Nucleus accumbens (tissue), 56 donors: Measurements from ENCODE around the gene ATG14.
A peak's percentile ranks its signal among the peaks of the same experiment; 100 is the strongest.
"Not testable (repeated sequence)": the region's sequence is repeated elsewhere in the genome, so short reads cannot be mapped to it uniquely, and the experiment has no call there.

Source experiments
- DNase-seq, 56 donors: peaks; one replicate each; lab custom pipeline; 2025; lab: John Stamatoyannopoulos, UW

ATG14 gene, protein sequence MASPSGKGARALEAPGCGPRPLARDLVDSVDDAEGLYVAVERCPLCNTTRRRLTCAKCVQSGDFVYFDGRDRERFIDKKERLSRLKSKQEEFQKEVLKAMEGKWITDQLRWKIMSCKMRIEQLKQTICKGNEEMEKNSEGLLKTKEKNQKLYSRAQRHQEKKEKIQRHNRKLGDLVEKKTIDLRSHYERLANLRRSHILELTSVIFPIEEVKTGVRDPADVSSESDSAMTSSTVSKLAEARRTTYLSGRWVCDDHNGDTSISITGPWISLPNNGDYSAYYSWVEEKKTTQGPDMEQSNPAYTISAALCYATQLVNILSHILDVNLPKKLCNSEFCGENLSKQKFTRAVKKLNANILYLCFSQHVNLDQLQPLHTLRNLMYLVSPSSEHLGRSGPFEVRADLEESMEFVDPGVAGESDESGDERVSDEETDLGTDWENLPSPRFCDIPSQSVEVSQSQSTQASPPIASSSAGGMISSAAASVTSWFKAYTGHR

DNA sequence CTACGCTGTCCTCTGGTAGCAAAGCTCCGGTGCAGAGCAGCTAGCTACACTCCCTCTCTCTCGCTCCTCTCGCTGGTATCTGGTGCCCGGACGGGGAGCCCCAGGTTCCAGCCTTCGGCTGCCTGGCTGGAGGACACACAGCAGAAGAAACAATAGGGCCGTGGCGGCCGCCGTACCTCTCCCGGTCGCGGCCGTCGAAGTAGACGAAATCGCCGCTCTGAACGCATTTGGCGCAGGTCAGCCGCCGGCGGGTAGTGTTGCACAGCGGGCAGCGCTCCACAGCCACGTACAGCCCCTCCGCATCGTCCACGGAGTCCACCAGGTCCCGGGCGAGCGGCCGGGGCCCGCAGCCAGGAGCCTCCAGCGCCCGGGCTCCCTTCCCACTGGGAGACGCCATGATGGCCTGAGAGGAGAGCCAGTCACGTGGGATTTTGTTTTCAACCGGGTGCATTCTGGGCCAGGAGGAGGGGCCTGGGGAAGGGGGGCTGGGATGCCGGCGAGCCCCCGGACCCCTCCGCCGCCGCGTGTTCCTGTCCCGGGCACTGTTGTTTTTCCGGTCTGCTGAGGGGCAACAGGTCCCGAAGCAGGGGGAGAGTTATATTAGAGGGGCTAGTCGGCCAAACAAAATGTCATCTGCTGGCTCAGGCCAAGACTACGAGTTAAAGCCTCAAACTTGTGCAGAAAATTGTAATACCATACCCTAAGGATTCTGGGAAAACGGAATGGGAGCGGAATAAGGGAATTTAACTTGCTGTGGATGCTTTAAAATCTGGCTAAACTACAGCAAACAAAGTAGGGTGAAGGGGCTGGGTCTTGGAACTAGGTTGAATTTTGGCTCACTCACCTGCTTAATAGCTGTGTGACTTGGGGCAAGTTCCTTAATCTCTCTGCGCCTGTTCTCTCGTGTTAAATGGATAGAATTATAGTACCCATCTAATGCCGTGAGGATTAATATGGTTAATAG is at the start of gene ATG14:
Gene ATG14, minus strand, starts transcription at position 405 of the 964 bp plus-strand sequence. Its CDS starts 8 bp downstream, at position 397.
- DNase-seq, result peak in 55 of 56 donors; percentile 18 to 93 (median 85)

DNA sequence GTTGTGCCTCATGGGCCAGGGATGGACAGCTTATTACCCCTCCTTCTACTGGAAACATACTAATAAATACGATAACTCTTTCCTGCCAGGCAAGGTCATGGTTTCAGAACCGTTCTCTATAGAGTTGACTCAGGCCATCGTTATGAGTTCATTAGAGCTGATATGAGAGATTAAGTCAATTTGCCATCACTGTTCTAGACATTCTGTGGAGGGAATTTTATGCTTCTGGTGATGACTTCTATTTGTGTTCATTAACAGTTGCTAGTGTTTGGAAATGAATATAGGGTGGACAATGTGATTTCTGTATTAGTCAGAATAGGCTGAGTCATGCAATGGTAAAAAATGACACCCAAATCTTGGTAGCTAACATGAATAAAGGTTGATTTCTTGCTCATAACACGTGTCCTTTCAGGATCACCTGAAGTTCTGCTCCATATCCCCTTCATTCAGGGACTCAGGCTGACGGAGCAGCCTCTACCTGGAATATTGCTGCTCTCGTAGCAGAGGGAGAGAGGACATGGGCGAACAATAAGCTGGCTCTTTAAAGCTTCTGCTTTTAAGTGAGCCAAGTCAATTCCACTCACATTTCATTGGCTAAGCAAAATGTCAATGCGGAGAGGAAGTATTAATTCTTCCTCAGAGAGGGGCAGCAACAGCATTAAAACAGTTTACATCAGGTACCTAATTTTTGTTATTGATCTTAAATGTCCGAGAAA is 47.3 kb upstream of the ATG14 start:
- no peak for DNase-seq

DNA sequence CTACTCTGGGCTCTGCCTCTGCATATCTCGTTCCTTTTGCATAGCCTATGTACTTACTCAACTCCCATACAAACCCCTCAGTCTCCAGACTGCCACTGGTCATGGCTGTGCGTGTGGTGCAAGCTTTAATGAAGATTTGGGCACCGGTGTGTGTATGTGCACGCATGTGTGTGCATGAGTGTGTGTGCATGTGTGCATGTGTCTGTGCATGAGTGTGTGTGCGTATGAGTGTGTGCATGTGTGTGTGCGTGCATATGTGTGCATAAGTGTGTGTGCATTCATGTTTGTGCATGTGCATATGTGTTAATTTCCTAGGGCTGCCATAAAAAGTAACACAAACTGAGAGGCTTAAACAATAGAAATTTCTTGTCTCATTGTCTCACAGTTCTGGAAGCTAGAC is 45.9 kb upstream of the ATG14 start:
- no peak for DNase-seq

DNA sequence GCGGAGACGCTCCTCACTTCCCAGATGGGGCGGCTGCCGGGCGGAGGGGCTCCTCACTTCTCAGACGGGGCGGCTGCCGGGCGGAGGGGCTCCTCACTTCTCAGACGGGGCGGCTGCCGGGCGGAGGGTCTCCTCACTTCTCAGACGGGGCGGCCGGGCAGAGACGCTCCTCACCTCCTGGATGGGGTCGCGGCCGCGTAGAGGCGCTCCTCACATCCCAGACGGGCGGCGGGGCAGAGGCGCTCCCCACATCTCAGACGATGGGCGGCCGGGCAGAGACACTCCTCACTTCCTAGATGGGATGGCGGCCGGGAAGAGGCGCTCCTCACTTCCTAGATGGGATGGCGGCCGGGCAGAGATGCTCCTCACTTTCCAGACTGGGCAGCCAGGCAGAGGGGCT is 44.8 kb upstream of the ATG14 start:
- not testable (repeated sequence) for DNase-seq

DNA sequence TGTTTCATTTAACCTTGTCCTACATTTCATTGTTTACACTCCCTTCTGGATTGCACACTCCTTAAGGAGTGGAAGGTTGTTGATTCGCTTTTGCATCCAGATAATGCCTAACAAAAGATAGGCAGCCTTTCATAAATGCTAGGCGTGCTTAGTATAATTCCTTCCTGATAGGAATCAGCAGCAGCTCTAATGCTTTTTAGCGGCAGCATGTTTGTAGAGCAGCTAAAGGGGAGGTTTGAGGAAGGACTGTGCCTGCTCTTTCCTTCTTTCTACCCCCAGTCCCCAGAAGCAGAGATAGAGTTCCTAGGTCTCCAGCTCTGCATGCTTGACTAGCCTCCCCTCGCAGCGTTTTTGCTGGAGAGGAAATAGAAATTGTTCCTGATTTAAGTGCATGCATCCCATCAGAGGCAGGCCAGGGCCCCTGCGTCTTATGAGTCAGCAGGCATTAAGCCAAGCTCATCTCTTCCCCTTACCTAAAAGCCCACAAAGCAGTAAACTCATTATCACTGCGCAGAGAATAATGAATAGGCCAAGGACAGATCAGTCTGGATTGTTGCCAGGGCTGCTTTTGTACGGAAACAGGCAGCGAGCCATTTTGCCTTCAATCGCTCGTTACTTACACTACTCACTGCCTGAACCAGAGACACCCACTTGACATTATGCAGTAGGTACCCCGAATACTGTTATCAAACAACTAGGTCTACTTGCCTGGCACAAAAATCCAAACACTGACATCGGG is 42.8 kb upstream of the ATG14 start:
- peak in 16 of 56 donors; percentile 6 to 77 (median 18) for DNase-seq

DNA sequence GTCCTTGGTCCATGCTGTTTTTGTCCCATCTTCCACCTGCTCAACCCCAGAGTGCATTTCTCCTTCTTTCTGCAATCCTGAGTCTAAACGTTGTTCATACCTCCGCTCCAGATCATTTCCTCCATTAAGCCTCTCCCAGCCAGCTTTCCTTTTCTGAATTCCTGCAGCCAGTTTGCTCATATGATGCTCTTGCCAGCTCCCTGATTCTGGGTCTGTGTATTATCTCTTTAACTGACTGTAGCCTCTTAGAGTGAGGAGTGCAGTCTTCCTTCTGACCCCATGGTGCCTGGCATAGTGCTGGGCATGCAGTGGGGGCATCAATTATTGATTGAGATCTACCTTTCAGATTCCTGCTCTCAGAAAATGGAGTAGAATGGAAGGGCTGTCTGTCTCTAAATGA is 40.3 kb upstream of the ATG14 start:
- DNase-seq, result no peak

DNA sequence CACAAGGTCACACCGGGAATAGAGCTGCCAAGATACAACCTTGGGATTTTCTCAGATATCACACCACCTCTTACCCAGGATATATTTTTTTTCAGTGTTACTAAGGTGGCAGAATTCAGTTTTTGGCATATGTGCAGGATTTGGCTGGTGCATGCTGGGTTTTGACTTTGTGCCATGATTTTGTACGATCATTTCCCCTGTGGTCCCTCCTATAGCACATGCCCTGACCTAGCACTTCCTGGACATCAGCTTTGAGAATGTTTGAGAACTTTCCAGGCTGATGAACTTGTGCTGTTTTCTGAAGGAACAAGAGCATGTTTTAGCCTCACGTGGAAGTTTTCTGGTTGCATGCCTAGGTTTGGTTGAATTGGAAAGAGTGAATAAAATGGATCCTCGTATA is 39.8 kb upstream of the ATG14 start:
- no peak for DNase-seq

DNA sequence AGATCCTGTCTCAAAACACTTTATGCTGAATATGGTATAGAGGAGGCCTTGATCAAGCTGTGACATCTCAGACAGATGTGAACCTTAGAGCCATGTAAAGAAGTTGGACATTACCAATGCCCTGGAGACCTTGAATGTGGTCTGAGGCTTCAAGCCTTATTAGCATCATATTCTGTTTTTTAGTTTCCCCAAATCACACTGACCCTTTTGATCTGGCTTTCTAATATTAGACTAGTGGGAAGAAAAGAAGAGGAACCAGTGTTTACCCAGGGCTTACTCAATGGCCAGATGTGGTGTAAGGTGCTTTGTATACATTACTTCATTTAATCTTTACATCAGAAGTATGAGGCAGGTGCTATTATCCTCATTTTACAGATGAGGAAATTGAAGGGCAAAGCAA is 39.4 kb upstream of the ATG14 start:
- DNase-seq, result no peak

DNA sequence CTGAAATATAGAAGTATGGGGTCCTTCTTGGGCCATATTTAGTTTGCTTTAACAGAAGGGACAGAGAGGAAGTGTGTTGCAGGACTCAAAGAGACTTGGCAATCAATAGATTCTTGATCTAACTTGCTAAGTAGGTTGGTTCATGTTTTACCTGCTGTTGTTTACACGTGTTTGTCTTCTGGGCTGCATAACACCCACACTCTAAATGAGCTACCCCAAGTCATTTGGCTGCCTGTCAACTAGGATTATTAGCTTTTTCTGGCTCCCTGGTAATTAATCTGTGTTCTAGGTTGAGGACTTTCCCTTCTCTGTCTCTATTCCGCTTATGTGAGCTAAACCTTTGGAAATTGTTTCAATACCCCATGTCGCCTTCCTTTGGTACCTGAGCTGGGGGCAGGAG is 38.9 kb upstream of the ATG14 start:
- no peak for DNase-seq

DNA sequence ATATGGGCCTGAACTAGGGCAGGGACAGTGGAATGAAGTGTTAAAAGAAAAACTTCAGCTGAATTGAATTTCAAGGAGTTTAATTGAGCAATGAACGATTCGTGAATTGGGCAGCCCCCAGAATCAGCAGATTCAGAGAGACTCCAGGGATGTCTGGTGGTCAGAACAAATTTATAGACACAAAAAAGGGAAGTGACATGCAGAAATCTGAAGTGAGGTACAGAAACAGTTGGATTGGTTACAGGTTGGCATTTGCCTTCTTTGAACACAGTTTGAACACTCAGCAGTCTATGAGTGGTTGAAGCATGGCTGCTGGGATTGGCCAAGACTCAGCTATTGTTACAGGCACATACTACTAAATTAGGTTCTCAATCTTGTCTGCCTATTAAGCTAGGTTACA is 38.5 kb upstream of the ATG14 start:
- no peak for DNase-seq

DNA sequence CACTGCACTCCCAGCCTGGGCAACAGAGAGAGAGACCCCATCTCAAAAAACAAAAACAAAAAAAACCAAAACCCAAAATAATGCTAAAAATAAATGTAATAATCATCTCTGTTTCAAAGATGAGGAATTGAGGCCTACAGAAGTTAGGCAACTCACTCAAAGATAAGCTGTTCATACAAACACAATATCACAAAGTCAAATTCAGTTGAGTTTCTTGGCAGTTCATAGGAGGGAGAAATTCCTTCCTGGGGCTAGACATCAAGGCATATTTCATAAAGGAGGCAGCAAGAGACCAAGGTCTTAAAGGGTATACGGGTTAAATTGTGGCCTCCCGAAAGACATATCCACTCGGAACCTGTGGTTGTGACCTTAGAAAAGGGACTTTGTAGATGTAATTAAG is 37.5 kb upstream of the ATG14 start:
- DNase-seq, result no peak

DNA sequence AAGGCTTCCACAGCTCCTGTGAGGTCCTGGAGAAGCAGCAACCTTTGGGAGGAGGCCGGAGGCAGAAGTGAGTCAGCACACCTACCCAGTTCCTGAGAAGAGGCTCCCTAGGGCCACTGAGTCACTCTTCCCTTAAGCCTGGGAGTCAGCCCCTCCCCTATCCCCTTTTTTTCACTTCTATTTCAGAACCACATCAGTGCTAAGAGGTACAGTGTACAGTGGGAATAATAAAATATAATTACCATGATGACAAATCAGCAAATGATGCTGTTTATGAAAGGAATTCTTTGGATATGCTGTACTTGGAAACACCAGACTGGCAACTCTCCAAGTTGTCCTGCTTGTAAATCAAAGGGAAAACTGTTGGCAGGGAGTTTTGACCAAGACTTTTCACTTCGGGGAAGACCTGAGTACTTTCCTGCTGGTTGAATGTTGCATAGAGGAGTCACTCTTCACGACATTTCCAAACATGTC is 36.5 kb upstream of the ATG14 start:
- peak in 8 of 56 donors; percentile 1 to 31 (median 14) for DNase-seq

DNA sequence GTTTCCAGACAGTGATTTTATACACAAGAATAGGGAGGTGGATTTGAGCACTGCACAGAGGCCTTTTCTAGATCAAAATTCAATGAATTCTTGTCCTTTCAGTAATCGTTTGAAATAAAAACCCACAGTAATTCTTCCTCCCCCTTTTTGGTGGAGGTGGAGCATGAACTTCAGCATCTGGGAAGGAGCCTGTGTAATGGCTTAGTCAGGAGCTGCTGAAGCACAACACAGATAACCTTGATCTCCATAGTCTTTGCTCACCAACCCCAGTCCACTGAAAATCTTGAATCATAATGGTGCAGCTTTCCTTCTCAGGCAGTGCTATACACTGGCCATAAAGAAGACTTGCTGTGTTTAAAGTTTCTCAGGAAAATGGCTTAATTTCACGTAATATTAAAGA is 35.2 kb upstream of the ATG14 start:
- DNase-seq, result peak in 4 of 56 donors; percentile 4 to 13 (median 10)

DNA sequence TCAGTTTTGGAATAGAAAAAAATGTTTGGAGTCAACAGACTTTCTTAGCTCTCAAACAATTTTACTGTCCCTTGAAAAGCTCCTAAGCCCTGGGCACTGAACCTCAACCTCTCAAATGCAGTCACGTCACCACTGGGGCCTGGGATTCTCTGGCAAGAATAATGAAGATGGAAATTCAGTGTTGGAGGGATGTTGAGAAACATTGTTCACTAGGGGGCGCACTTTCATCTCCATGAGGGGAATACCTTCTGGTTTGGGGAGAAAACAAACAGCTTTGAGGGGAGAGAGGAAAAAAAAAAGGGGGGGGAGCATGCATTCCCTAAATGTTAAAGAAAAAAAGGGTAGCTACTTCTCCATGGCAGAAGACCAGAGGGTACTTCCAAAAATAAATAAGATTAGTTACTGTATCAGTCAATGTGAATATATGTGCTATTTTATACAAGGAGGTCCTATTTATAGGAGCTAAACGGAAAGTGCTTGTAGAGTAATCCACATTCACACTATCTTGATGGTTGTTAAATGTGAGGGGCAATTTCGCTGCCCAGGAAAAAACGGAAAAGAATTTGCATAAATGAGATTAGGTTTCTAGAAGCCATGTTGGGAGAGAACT is 34.6 kb upstream of the ATG14 start:
- DNase-seq, result peak in 36 of 56 donors; percentile 1 to 77 (median 34)

DNA sequence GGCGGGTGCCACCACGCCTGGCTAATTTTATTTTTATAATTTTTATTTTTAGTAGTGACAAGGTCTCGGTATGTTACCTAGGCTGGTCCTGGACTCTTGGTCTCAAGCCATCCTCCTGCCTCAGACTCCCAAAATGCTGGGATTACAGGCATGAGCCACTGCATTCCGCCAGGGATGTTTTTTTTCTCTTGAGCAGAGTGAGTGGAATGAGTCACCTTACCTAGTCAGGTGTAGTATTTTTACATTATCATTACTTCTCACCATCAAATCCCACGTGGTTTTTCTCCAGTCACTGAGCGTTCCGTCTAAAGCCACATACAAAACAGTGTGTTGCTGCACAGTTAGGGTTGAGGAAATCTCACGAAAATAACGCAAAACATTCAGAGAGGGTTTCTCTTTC is 29.7 kb upstream of the ATG14 start:
- DNase-seq, result peak in 3 of 56 donors; percentile 6 to 13 (median 8)

DNA sequence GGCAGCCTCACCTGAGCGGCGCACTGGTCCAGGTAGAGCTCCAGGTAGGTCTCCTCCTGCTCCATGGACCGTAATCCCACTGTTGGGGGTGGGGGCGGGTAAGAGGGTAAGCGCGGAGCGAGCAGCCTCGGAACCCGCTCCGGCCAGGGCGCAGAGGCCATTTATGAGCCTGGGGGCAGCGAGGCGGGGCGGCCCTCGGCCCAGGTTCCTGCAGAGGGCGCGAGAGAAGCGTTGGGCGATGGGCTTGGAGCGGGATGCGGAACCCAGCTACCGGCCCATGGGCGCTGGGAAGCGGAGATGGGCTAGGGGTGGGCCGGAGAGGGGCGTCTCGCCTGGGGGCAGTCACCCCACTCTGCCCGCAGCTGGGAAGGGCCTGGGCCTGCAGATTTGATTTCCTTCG is 28.8 kb upstream of the ATG14 start, which contains the start of gene TBPL2:
Gene TBPL2, minus strand, starts transcription at position 232 of the 400 bp plus-strand sequence. Its CDS starts 167 bp downstream, at position 65.
- no peak for DNase-seq

DNA sequence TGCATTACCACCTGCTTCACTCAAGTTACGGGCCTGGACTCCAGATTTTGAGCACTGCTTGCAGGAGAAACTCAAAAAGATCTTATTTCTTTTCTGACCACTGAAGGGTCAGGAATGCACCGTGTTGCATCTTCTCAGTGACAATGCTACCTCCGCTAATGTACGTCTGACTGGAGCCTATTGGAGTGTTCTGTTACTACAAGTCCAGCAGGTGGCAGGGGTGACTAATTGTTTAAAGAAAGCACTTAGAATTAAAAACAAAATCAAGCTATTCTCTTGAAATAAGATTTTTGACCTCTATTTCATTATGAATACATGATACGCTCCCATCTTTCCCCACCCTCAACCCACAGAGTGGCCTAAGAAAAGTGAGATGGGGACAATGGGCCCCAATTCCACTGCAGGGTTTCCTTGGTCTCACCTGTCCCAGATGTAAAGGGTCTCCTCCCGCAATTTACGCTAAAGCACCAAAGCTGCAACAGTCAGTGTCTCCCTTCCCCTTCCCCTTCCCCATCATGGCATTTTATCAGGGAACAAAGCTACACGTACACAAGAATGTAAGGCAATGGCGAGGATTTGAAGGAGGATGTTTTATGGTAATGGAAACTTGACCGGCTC is 26.5 kb upstream of the ATG14 start:
- peak in 2 of 56 donors; percentile 5 to 52 for DNase-seq

DNA sequence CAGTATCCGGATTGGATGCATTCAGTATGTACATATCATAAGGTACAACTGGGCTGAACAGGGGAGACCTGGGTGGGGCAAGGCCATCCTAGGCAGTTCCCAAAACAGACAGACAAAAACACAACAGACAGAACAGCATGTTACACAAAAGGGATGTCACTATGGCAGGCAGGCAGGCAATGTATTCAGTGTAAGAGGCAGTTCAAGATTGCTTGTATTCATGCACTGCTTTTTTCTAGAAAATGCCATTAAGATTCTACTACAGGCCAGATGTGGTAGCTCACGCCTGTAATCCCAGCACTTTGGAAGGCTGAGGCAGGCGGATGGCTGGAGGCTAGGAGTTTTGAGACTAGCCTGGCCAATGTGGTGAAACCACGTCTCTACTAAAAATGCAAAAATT is 25.3 kb upstream of the ATG14 start:
- no peak for DNase-seq

DNA sequence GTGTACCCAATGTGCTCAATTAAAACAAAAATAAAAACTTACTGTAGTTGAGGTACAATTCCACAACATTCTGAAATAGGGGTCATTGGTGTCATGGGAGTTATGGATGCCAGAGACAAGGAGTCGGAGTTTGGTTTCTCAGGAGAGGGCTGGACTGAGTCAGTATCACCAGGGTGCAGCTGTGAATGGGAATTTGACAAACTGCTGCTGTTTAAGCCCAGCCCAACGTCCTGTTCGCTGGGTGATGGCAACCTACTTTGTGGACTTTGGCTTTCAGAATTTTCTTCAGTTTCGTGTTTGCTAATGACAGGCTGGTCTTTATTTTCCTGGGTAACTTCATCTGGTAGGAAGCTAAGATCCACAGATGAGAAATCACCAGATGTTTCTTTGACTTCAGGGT is 24.9 kb upstream of the ATG14 start:
- no peak for DNase-seq
